GM12878 (cell line): ENCODE data around the gene SUGCT. TPM values are rescaled to one million over a fixed set of nuclear protein-coding genes. Genes with fewer than 3 reads are reported as not detected.

ENCODE experiments used
- ATAC-seq: fragments of 200-7000 bp; cut with Tn5 transposase; 3 replicates; pipeline ENCODE4 v1.9.1; 2020; ENCODE audit warnings: mild to moderate bottlenecking, moderate library complexity
- BruUV-seq: library from RNA; stranded (reverse); fragments of 400-500 nt; replicated peaks from 2 replicates; lab custom pipeline; 2021; lab: Mats Ljungman, UMichigan
- CTCF ChIA-PET: fragments of 300-600 bp; sonication (Branson Sonifier 250); formaldehyde crosslinking; extraction: SDS; loops from one replicate; lab custom pipeline; 2021; ENCODE audit warnings: inconsistent platforms; lab: Yijun Ruan, JAX
- POLR2A ChIA-PET: fragments of 350-600 bp; formaldehyde crosslinking; extraction: SDS; loops from one replicate; lab custom pipeline; 2021; ENCODE audit warnings: inconsistent platforms; lab: Charles Lee
- RAD21 ChIA-PET: fragments of 300-600 bp; sonication (Branson Sonifier 250); formaldehyde crosslinking; loops from one replicate; lab custom pipeline; 2023; ENCODE audit warnings: antibody characterized with exemption; ENCODE audit not compliant: unreplicated experiment; lab: Charles Lee
- SMC1A ChIA-PET: fragments of 300-600 bp; sonication (Branson Sonifier 250); formaldehyde crosslinking; loops from one replicate; lab custom pipeline; 2023; ENCODE audit not compliant: unreplicated experiment, uncharacterized antibody; lab: Charles Lee
- DNase-seq: peaks from one replicate; pipeline ENCODE4 v3.0.0-alpha.2; 2011; ENCODE audit warnings: low read depth, low spot score
- FAIRE-seq: peaks from 3 replicates; lab custom pipeline; 2011; peaks lifted over from hg19 to GRCh38; lab: Jason Lieb, UNC
- H2AFZ ChIP-seq: 2 replicates; pipeline ENCODE4 v1.6.0; 2011; ENCODE audit warnings: low read depth, low read length, control low read depth; ENCODE audit not compliant: control insufficient read depth
- H3K27ac ChIP-seq: 2 replicates; pipeline ENCODE4 v1.5.1; 2011; ENCODE audit warnings: control low read depth; ENCODE audit not compliant: control insufficient read depth, insufficient read depth
- H3K27me3 ChIP-seq, 2 experiments: replicated peaks in 1 of 2; 2 replicates each; pipeline versions ENCODE4 v1.6.0 to v1.6.1; 2011; ENCODE audit warnings: low read length in 1 of 2; ENCODE audit not compliant: control insufficient read depth in 2 of 2, insufficient read depth in 2 of 2
- H3K36me3 ChIP-seq, 2 experiments: 2 replicates each; pipeline ENCODE4 v1.5.1; 2011; ENCODE audit warnings: low read length in 1 of 2; ENCODE audit not compliant: control insufficient read depth in 2 of 2, insufficient read depth in 2 of 2
- H3K4me1 ChIP-seq: 2 replicates; pipeline ENCODE4 v1.6.1; 2011; ENCODE audit warnings: mild to moderate bottlenecking, low read length, moderate library complexity, mixed read lengths; ENCODE audit not compliant: control insufficient read depth, insufficient read depth
- H3K4me2 ChIP-seq: 2 replicates; pipeline ENCODE4 v1.6.0; 2011; ENCODE audit warnings: control low read depth; ENCODE audit not compliant: control insufficient read depth, insufficient read depth
- H3K4me3 ChIP-seq: fragments of 200-600 bp; sonication (generic); 2 replicates; pipeline ENCODE4 v1.5.1; 2016
- H3K79me2 ChIP-seq: 2 replicates; pipeline ENCODE4 v1.6.0; 2011; ENCODE audit warnings: low read length; ENCODE audit not compliant: control insufficient read depth, insufficient read depth
- H3K9ac ChIP-seq: 2 replicates; pipeline ENCODE4 v1.8.0; 2011; ENCODE audit warnings: low read length, control low read depth, mixed read lengths; ENCODE audit not compliant: control insufficient read depth, insufficient read depth
- H3K9me3 ChIP-seq: replicated peaks from 3 replicates; pipeline ENCODE4 v1.5.1; 2011; ENCODE audit warnings: mild to moderate bottlenecking, low read length; ENCODE audit not compliant: control insufficient read depth, insufficient read depth
- H4K20me1 ChIP-seq: 2 replicates; pipeline ENCODE4 v1.6.0; 2011; ENCODE audit not compliant: control insufficient read depth, insufficient read depth
- BCL11A ChIP-seq: IDR thresholded peaks from 2 replicates; pipeline ENCODE4 v1.6.1; 2011; ENCODE audit warnings: low read depth, low read length
- HCFC1 ChIP-seq: fragments of 150-350 bp; IDR thresholded peaks from 2 replicates; pipeline ENCODE4 v1.6.1; 2014; ENCODE audit warnings: low read length
- IRF4 ChIP-seq: IDR thresholded peaks from 2 replicates; pipeline ENCODE4 v1.6.1; 2011; ENCODE audit warnings: low read depth, low read length
- POU2F2 ChIP-seq: IDR thresholded peaks from 3 replicates; pipeline ENCODE4 v1.6.1; 2011; ENCODE audit warnings: low read depth, mild to moderate bottlenecking, low read length, borderline replicate concordance
- SMAD1 ChIP-seq: fragments of 450-650 bp; IDR thresholded peaks from 2 replicates; pipeline ENCODE4 v1.6.1; 2018; ENCODE audit warnings: mild to moderate bottlenecking, low read depth; ENCODE audit not compliant: partially characterized antibody
- SMAD5 ChIP-seq: IDR thresholded peaks from 2 replicates; pipeline ENCODE4 v1.6.1; 2016; ENCODE audit warnings: antibody characterized with exemption, low read depth
- SREBF2 ChIP-seq: IDR thresholded peaks from 2 replicates; pipeline ENCODE4 v1.6.1; 2012; ENCODE audit warnings: mild to moderate bottlenecking, low read length
- TAF1 ChIP-seq: IDR thresholded peaks from 2 replicates; pipeline ENCODE4 v1.6.1; 2011; ENCODE audit warnings: mild to moderate bottlenecking, low read depth, low read length, borderline replicate concordance
- TCF12 ChIP-seq: IDR thresholded peaks from 2 replicates; pipeline ENCODE4 v1.6.1; 2011; ENCODE audit warnings: low read depth, mild to moderate bottlenecking, low read length
- ZNF384 ChIP-seq: IDR thresholded peaks from 2 replicates; pipeline ENCODE4 v1.6.1; 2012; ENCODE audit warnings: low read depth, mild to moderate bottlenecking, low read length, improper control_type of control experiment, borderline replicate concordance
- in situ Hi-C: fragments of 300-500 bp; cut with MboI; formaldehyde crosslinking; loops from 9 replicates; pipeline ENCODE4 v1.14.3; 2018; ENCODE audit warnings: mixed read lengths
- intact Hi-C: fragments of 100-400 bp; cut with micrococcal nuclease; formaldehyde crosslinking; loops from one replicate; pipeline ENCODE4 v1.14.2; 2022; ENCODE audit not compliant: unreplicated experiment
- polyA plus RNA-seq, 11 experiments: library from polyadenylated mRNA; depleted of rRNA in 4 of 11; unstranded in 6 of 11; stranded (reverse) in 5 of 11; fragments of >200 nt; fragmentation: Nextera tagmentation in 4 of 11; fragmentation: Illumina TruSeq in 1 of 11; extraction: Ambion mirVana in 4 of 11; extraction: Trizol in 1 of 11; gene quantifications; 1 replicate in 1 of 11; 2 replicates in 10 of 11; pipeline versions ENCODE4 v1.2.1 to v1.2.3, GENCODE V29; 2011 to 2016; ENCODE audit warnings: inconsistent platforms in 2 of 11, missing spikeins in 2 of 11, low read depth in 1 of 11
- total RNA-seq, 4 experiments: library from RNA; depleted of rRNA in 3 of 4; stranded (reverse); fragments of >200 nt in 3 of 4; fragmentation: Illumina TruSeq in 1 of 4; extraction: Trizol in 1 of 4; gene quantifications; 2 replicates each; pipeline versions ENCODE4 v1.2.1 to v1.2.3, GENCODE V29; 2013 to 2021
- TF ChIP-seq, protein P1 (sequence below), 3 experiments: IDR thresholded peaks in 2 of 3; conservative IDR thresholded peaks in 1 of 3; 2 replicates each; pipeline ENCODE4 v1.5.1; 2011; ENCODE audit warnings: low read depth in 3 of 3, low read length in 3 of 3, mild to moderate bottlenecking in 3 of 3, control low read depth in 2 of 3, moderate library complexity in 2 of 3, inconsistent platforms in 1 of 3, mixed read lengths in 1 of 3; ENCODE audit not compliant: control insufficient read depth in 2 of 3, insufficient read depth in 1 of 3; ENCODE audit errors: extremely low read depth in 1 of 3
- TF ChIP-seq, protein P2 (sequence below): fragments of 450-650 bp; IDR thresholded peaks from 2 replicates; pipeline ENCODE4 v1.6.1; 2017; ENCODE audit warnings: mild to moderate bottlenecking
- TF ChIP-seq, protein P3 (sequence below): fragments of 450-650 bp; formaldehyde crosslinking; IDR thresholded peaks from 2 replicates; pipeline ENCODE4 v1.5.0; 2022; ENCODE audit warnings: mild to moderate bottlenecking, missing genetic modification characterization
- TF ChIP-seq, protein P4 (sequence below): fragments of 450-650 bp; IDR thresholded peaks from 2 replicates; pipeline ENCODE4 v1.6.1; 2014; ENCODE audit warnings: mild to moderate bottlenecking

Gene SUGCT
- total and polyA plus RNA-seq, 10 of the 15 experiments (the other 5 are each of a cell fraction or from before 2014, with no cell fraction given) = 0.08 to 1.2 (median 0.67) TPM; not detected in 1

DNA sequence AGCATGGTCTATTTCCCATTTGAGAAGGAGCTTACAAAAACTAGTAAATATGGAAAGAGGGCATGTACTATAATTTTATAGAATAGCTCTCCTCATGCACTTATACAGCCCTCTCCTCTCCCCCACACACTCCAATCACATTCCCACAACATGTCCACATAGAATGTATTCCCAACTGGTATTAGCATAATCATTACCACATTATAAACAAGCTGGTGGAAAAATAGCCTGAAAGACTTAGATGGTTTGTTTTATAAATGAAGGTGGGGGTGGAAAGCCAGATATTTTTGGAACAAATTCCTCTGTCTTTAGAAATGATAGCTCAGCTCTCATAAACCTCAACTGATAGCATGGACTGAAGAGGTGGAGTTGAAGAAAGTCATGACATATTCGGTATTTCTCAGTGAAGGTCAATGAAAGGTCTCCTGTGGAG is 410.1 kb downstream of the SUGCT start (continued):
- TF ChIP-seq, protein P1, sequence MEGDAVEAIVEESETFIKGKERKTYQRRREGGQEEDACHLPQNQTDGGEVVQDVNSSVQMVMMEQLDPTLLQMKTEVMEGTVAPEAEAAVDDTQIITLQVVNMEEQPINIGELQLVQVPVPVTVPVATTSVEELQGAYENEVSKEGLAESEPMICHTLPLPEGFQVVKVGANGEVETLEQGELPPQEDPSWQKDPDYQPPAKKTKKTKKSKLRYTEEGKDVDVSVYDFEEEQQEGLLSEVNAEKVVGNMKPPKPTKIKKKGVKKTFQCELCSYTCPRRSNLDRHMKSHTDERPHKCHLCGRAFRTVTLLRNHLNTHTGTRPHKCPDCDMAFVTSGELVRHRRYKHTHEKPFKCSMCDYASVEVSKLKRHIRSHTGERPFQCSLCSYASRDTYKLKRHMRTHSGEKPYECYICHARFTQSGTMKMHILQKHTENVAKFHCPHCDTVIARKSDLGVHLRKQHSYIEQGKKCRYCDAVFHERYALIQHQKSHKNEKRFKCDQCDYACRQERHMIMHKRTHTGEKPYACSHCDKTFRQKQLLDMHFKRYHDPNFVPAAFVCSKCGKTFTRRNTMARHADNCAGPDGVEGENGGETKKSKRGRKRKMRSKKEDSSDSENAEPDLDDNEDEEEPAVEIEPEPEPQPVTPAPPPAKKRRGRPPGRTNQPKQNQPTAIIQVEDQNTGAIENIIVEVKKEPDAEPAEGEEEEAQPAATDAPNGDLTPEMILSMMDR (IDR thresholded peaks at IDR 0.05 in 2 of 3, conservative IDR thresholded peaks at IDR 0.05 in 1 of 3; ENCODE audit: control insufficient read depth in 2 of 3, extremely low read depth in 1 of 3, insufficient read depth in 1 of 3, low read depth in 3 of 3, low read length in 3 of 3) = no peak
- no peak for TF ChIP-seq SREBF2
- TF ChIP-seq SMAD5 = no peak

DNA sequence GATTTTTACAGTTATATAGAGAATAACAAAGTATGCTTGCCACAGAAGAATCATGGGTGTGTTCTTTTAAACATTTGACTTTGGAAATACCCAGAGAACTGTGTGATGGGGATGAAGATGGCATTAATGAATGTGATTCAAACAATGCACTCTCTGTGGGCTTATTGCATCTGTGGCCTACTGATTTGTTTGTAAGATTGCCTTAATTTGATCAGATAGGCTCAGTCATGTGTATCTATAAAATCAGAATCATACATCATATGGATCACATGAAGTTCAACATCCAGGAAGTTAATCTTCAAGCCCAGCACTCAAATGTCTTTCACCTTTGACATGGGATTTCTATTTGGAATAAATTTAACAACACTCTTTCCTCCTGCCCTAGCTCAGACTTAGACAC is 410.9 kb downstream of the SUGCT start:
- intact Hi-C loops (no loop called here), in situ Hi-C loops (no loop called here)
- FAIRE-seq (no peak), ATAC-seq (no peak), DNase-seq (no peak)
- BruUV-seq = no TSS peak
- H3K79me2 ChIP-seq = no peaks in the 10 kb centered on the region
- ChIA-PET CTCF (no interaction called here), RAD21 (no interaction called here), SMC1A (no interaction called here), POLR2A (no interaction called here)
- H4K20me1 ChIP-seq = no peaks in the 10 kb centered on the region
- no peak overlapping the region for H3K4me2 ChIP-seq
- H3K9me3 ChIP-seq = no peaks in the 10 kb centered on the region
- H3K4me1 ChIP-seq = no peaks in the 10 kb centered on the region
- no peaks in the 10 kb centered on the region for H3K36me3 ChIP-seq
- H2AFZ ChIP-seq = no peak overlapping the region
- H3K9ac ChIP-seq = no peak overlapping the region
- no peak overlapping the region for H3K4me3 ChIP-seq
- H3K27me3 ChIP-seq = no peaks in the 10 kb centered on the region
- H3K27ac ChIP-seq = no peak overlapping the region
- TF ChIP-seq SMAD1 (no peak), HCFC1 (no peak), IRF4 (no peak), BCL11A (no peak), POU2F2 (no peak), ZNF384 (no peak), TCF12 (no peak), TAF1 (no peak)
- TF ChIP-seq, protein P2, sequence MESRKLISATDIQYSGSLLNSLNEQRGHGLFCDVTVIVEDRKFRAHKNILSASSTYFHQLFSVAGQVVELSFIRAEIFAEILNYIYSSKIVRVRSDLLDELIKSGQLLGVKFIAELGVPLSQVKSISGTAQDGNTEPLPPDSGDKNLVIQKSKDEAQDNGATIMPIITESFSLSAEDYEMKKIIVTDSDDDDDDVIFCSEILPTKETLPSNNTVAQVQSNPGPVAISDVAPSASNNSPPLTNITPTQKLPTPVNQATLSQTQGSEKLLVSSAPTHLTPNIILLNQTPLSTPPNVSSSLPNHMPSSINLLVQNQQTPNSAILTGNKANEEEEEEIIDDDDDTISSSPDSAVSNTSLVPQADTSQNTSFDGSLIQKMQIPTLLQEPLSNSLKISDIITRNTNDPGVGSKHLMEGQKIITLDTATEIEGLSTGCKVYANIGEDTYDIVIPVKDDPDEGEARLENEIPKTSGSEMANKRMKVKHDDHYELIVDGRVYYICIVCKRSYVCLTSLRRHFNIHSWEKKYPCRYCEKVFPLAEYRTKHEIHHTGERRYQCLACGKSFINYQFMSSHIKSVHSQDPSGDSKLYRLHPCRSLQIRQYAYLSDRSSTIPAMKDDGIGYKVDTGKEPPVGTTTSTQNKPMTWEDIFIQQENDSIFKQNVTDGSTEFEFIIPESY = no peak
- TF ChIP-seq, protein P3, sequence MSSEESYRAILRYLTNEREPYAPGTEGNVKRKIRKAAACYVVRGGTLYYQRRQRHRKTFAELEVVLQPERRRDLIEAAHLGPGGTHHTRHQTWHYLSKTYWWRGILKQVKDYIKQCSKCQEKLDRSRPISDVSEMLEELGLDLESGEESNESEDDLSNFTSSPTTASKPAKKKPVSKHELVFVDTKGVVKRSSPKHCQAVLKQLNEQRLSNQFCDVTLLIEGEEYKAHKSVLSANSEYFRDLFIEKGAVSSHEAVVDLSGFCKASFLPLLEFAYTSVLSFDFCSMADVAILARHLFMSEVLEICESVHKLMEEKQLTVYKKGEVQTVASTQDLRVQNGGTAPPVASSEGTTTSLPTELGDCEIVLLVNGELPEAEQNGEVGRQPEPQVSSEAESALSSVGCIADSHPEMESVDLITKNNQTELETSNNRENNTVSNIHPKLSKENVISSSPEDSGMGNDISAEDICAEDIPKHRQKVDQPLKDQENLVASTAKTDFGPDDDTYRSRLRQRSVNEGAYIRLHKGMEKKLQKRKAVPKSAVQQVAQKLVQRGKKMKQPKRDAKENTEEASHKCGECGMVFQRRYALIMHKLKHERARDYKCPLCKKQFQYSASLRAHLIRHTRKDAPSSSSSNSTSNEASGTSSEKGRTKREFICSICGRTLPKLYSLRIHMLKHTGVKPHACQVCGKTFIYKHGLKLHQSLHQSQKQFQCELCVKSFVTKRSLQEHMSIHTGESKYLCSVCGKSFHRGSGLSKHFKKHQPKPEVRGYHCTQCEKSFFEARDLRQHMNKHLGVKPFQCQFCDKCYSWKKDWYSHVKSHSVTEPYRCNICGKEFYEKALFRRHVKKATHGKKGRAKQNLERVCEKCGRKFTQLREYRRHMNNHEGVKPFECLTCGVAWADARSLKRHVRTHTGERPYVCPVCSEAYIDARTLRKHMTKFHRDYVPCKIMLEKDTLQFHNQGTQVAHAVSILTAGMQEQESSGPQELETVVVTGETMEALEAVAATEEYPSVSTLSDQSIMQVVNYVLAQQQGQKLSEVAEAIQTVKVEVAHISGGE = no peak
- TF ChIP-seq, protein P4, sequence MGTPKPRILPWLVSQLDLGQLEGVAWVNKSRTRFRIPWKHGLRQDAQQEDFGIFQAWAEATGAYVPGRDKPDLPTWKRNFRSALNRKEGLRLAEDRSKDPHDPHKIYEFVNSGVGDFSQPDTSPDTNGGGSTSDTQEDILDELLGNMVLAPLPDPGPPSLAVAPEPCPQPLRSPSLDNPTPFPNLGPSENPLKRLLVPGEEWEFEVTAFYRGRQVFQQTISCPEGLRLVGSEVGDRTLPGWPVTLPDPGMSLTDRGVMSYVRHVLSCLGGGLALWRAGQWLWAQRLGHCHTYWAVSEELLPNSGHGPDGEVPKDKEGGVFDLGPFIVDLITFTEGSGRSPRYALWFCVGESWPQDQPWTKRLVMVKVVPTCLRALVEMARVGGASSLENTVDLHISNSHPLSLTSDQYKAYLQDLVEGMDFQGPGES = no peak
